ENCODE results near the gene CASK.

The CASK gene

GRCh38 chrX:41737065-41737464 is 186.3 kb downstream of the CASK start:
- ATAC-seq = no peak
- TF ChIP-seq ZC3H10 (CRISPR knock-in tag; IDR thresholded peaks at IDR 0.05) (no peak), ISL1 (CRISPR knock-in tag; IDR thresholded peaks at IDR 0.05) (no peak), PATZ1 (CRISPR knock-in tag; IDR thresholded peaks at IDR 0.05; ENCODE audit: borderline replicate concordance) (no peak), CSDC2 (CRISPR knock-in tag; IDR thresholded peaks at IDR 0.05) (no peak), OSR1 (CRISPR knock-in tag; IDR thresholded peaks at IDR 0.05) (no peak), RARB (CRISPR knock-in tag; IDR thresholded peaks at IDR 0.05) (no peak), ESRRG (CRISPR knock-in tag; IDR thresholded peaks at IDR 0.05) (no peak), GLIS3 (CRISPR knock-in tag; IDR thresholded peaks at IDR 0.05) (no peak), ZNF565 (CRISPR knock-in tag; conservative IDR thresholded peaks at IDR 0.05; ENCODE audit: low read depth) (no peak), TOX (CRISPR knock-in tag; IDR thresholded peaks at IDR 0.05; ENCODE audit: borderline replicate concordance) (no peak), PPARA (CRISPR knock-in tag; IDR thresholded peaks at IDR 0.05; ENCODE audit: borderline replicate concordance) (no peak), BACH2 (CRISPR knock-in tag; IDR thresholded peaks at IDR 0.05; ENCODE audit: borderline replicate concordance) (no peak), TSHZ2 (CRISPR knock-in tag; IDR thresholded peaks at IDR 0.05) (no peak)
- TF ChIP-seq, protein P1, sequence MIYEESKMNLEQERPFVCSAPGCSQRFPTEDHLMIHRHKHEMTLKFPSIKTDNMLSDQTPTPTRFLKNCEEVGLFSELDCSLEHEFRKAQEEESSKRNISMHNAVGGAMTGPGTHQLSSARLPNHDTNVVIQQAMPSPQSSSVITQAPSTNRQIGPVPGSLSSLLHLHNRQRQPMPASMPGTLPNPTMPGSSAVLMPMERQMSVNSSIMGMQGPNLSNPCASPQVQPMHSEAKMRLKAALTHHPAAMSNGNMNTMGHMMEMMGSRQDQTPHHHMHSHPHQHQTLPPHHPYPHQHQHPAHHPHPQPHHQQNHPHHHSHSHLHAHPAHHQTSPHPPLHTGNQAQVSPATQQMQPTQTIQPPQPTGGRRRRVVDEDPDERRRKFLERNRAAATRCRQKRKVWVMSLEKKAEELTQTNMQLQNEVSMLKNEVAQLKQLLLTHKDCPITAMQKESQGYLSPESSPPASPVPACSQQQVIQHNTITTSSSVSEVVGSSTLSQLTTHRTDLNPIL (CRISPR knock-in tag; IDR thresholded peaks at IDR 0.05; ENCODE audit: low read depth) = no peak

- TF ChIP-seq OSR1 (CRISPR knock-in tag; IDR thresholded peaks at IDR 0.05) = no peak
- TF ChIP-seq, protein P1 (CRISPR knock-in tag; IDR thresholded peaks at IDR 0.05; ENCODE audit: low read depth) = no peak
- TF ChIP-seq BACH2 (CRISPR knock-in tag; IDR thresholded peaks at IDR 0.05; ENCODE audit: borderline replicate concordance) = no peak
- TF ChIP-seq TCF4 (CRISPR knock-in tag; IDR thresholded peaks at IDR 0.05; ENCODE audit: borderline replicate concordance) = no peak
- TF ChIP-seq ARNTL (CRISPR knock-in tag; IDR thresholded peaks at IDR 0.05; ENCODE audit: borderline replicate concordance, low read depth) = no peak
- no peak for TF ChIP-seq TOX (CRISPR knock-in tag; IDR thresholded peaks at IDR 0.05; ENCODE audit: borderline replicate concordance)
- no peak for TF ChIP-seq TSHZ2 (CRISPR knock-in tag; IDR thresholded peaks at IDR 0.05)
- no peak for TF ChIP-seq ZC3H10 (CRISPR knock-in tag; IDR thresholded peaks at IDR 0.05)
- no peak for TF ChIP-seq ZNF70 (CRISPR knock-in tag; IDR thresholded peaks at IDR 0.05)
- TF ChIP-seq, protein P2, sequence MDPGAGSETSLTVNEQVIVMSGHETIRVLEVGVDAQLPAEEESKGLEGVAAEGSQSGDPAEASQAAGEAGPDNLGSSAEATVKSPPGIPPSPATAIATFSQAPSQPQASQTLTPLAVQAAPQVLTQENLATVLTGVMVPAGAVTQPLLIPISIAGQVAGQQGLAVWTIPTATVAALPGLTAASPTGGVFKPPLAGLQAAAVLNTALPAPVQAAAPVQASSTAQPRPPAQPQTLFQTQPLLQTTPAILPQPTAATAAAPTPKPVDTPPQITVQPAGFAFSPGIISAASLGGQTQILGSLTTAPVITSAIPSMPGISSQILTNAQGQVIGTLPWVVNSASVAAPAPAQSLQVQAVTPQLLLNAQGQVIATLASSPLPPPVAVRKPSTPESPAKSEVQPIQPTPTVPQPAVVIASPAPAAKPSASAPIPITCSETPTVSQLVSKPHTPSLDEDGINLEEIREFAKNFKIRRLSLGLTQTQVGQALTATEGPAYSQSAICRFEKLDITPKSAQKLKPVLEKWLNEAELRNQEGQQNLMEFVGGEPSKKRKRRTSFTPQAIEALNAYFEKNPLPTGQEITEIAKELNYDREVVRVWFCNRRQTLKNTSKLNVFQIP (CRISPR knock-in tag; IDR thresholded peaks at IDR 0.05; ENCODE audit: borderline replicate concordance, low read depth) = no peak
- TF ChIP-seq ESRRG (CRISPR knock-in tag; IDR thresholded peaks at IDR 0.05) = no peak
- no peak for TF ChIP-seq SNAI2 (CRISPR knock-in tag; IDR thresholded peaks at IDR 0.05)
- no peak for TF ChIP-seq PATZ1 (CRISPR knock-in tag; IDR thresholded peaks at IDR 0.05; ENCODE audit: borderline replicate concordance)
- TF ChIP-seq ZNF565 (CRISPR knock-in tag; conservative IDR thresholded peaks at IDR 0.05; ENCODE audit: low read depth) = no peak
- TF ChIP-seq PPARA (CRISPR knock-in tag; IDR thresholded peaks at IDR 0.05; ENCODE audit: borderline replicate concordance) = no peak
- TF ChIP-seq ZFP30 (CRISPR knock-in tag; IDR thresholded peaks at IDR 0.05) = no peak
- TF ChIP-seq RARB (CRISPR knock-in tag; IDR thresholded peaks at IDR 0.05) = no peak
- peak; percentile 86 for ATAC-seq
Measured at GRCh38 chrX:41734530-41734929, 188.8 kb downstream of the CASK start.

Measured in SK-N-SH treated with all-trans-retinoic acid at 6 μM for 48 hours (cell line).